Gastroesophageal sphincter (tissue), 3 donors: ENCODE results near the gene RNF10.

Experiments used
- EP300 ChIP-seq: sonication (generic); formaldehyde crosslinking; IDR thresholded peaks from one replicate; pipeline ENCODE4 v1.6.1; 2017; ENCODE audit warnings: antibody characterized with exemption, mild to moderate bottlenecking
- POLR2A ChIP-seq, 2 donors: fragments of 450-650 bp; IDR thresholded peaks; one replicate each; pipeline ENCODE4 v1.6.1; 2017; ENCODE audit warnings: antibody characterized with exemption in 2 of 2, mild to moderate bottlenecking in 2 of 2, moderate library complexity in 1 of 2
- POLR2AphosphoS5 ChIP-seq: sonication (generic); formaldehyde crosslinking; IDR thresholded peaks from one replicate; pipeline ENCODE4 v1.6.1; 2017; ENCODE audit warnings: antibody characterized with exemption
- TF ChIP-seq, protein P1 (sequence below), 4 experiments: fragments of 200-600 bp in 2 of 4; fragments of 450-650 bp in 2 of 4; sonication (generic) in 1 of 4; IDR thresholded peaks; one replicate each; pipeline ENCODE4 v1.5.1; 2017 to 2019; ENCODE audit warnings: antibody characterized with exemption in 4 of 4, mild to moderate bottlenecking in 2 of 4, moderate library complexity in 2 of 4

DNA sequence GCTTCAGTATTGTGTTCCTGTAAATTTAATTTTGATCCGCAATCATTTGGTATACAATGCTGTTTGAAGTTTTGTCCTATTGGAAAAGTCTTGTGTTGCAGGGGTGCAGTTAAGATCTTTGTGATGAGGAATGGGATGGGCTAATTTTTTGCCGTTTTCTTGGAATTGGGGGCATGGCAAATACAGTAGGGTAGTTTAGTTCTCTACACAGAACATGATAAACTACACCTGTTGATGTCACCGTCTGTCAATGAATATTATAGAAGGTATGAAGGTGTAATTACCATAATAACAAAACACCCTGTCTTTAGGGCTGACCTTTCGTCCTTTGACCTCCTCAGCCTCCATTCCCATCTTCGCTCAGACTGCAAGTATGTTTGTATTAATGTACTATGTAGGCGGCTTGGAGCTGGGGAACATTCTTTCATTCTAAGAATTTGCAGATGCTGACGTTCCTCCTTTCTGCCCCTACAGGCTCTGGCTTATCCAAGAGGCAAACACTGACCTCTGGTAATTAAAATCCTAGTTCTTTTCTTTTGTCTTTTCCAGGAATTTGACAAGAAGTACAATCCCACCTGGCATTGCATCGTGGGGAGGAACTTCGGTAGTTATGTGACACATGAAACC is 36.5 kb upstream of the RNF10 start:
- TF ChIP-seq, protein P1, sequence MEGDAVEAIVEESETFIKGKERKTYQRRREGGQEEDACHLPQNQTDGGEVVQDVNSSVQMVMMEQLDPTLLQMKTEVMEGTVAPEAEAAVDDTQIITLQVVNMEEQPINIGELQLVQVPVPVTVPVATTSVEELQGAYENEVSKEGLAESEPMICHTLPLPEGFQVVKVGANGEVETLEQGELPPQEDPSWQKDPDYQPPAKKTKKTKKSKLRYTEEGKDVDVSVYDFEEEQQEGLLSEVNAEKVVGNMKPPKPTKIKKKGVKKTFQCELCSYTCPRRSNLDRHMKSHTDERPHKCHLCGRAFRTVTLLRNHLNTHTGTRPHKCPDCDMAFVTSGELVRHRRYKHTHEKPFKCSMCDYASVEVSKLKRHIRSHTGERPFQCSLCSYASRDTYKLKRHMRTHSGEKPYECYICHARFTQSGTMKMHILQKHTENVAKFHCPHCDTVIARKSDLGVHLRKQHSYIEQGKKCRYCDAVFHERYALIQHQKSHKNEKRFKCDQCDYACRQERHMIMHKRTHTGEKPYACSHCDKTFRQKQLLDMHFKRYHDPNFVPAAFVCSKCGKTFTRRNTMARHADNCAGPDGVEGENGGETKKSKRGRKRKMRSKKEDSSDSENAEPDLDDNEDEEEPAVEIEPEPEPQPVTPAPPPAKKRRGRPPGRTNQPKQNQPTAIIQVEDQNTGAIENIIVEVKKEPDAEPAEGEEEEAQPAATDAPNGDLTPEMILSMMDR (IDR thresholded peaks at IDR 0.05), result no peak
- TF ChIP-seq POLR2A (IDR thresholded peaks at IDR 0.05), result no peak
- no peak for TF ChIP-seq EP300
- TF ChIP-seq POLR2AphosphoS5, result no peak
